Liver (tissue), 8 donors: ENCODE results near the gene SORL1-AS1.

Source experiments
- DNase-seq: peaks from one replicate; pipeline ENCODE4 v3.0.0-alpha.2; 2017; ENCODE audit warnings: low spot score
- H3K27ac ChIP-seq, 2 donors: one replicate each; pipeline ENCODE4 v1.7.0; 2013; ENCODE audit warnings: inconsistent platforms in 2 of 2, low read length in 2 of 2, control low read depth in 1 of 2, low read depth in 1 of 2, mild to moderate bottlenecking in 1 of 2
- H3K27me3 ChIP-seq, 4 donors: one replicate each; pipeline versions ENCODE4 v1.6.1 to v1.7.0; 2013; ENCODE audit warnings: low read length in 3 of 4, inconsistent platforms in 1 of 4, mild to moderate bottlenecking in 1 of 4, moderate library complexity in 1 of 4; ENCODE audit not compliant: control insufficient read depth in 4 of 4, insufficient read depth in 4 of 4
- H3K36me3 ChIP-seq, 4 donors: one replicate each; pipeline versions ENCODE4 v1.6.1 to v1.7.0; 2013; ENCODE audit warnings: low read length in 3 of 4, mild to moderate bottlenecking in 3 of 4, low read depth in 1 of 4, moderate library complexity in 1 of 4; ENCODE audit not compliant: control insufficient read depth in 4 of 4, insufficient read depth in 3 of 4
- H3K4me1 ChIP-seq, 4 donors: one replicate each; pipeline versions ENCODE4 v1.6.1 to v1.7.0; 2013; ENCODE audit warnings: low read length in 3 of 4, mild to moderate bottlenecking in 3 of 4, moderate library complexity in 1 of 4; ENCODE audit not compliant: control insufficient read depth in 4 of 4, insufficient read depth in 4 of 4
- H3K4me3 ChIP-seq, 3 donors: one replicate each; pipeline versions ENCODE4 v1.6.1 to v1.7.0; 2013; ENCODE audit warnings: low read length in 3 of 3, control low read depth in 1 of 3, low read depth in 1 of 3, mild to moderate bottlenecking in 1 of 3
- H3K9ac ChIP-seq, 2 donors: one replicate each; pipeline ENCODE4 v1.7.0; 2013; ENCODE audit warnings: low read length in 2 of 2, mild to moderate bottlenecking in 2 of 2, moderate library complexity in 2 of 2, control low read depth in 1 of 2, low read depth in 1 of 2
- H3K9me3 ChIP-seq, 4 donors: one replicate each; pipeline versions ENCODE4 v1.6.1 to v1.7.0; 2013; ENCODE audit warnings: low read length in 3 of 4; ENCODE audit not compliant: control insufficient read depth in 4 of 4
- CTCF ChIP-seq: fragments of 150-350 bp; IDR thresholded peaks from 2 replicates; pipeline ENCODE4 v1.5.1; 2017; ENCODE audit warnings: improper control_type of control experiment, low read depth, low read length; ENCODE audit not compliant: missing input control
- FOXA1 ChIP-seq: IDR thresholded peaks from 2 replicates; pipeline ENCODE4 v1.6.1; 2016; ENCODE audit warnings: antibody characterized with exemption
- FOXA2 ChIP-seq: IDR thresholded peaks from 2 replicates; pipeline ENCODE4 v1.6.1; 2016; ENCODE audit warnings: antibody characterized with exemption
- GABPA ChIP-seq, 2 donors: IDR thresholded peaks in 1 of 2; conservative IDR thresholded peaks in 1 of 2; 2 replicates each; pipeline ENCODE4 v1.6.1; 2016; ENCODE audit warnings: antibody characterized with exemption in 2 of 2, mild to moderate bottlenecking in 1 of 2, moderate library complexity in 1 of 2
- HNF4A ChIP-seq, 2 donors: conservative IDR thresholded peaks; 2 replicates each; pipeline ENCODE4 v1.6.1; 2016; ENCODE audit warnings: antibody characterized with exemption in 2 of 2, mild to moderate bottlenecking in 2 of 2
- JUND ChIP-seq, 2 donors: IDR thresholded peaks; 2 replicates each; pipeline ENCODE4 v1.6.1; 2016; ENCODE audit warnings: antibody characterized with exemption in 2 of 2
- MAX ChIP-seq: IDR thresholded peaks from 2 replicates; pipeline ENCODE4 v1.6.1; 2016; ENCODE audit warnings: antibody characterized with exemption
- NR2F2 ChIP-seq: IDR thresholded peaks from 2 replicates; pipeline ENCODE4 v1.6.1; 2016; ENCODE audit warnings: antibody characterized with exemption
- RAD21 ChIP-seq, 2 donors: IDR thresholded peaks; 2 replicates each; pipeline ENCODE4 v1.6.1; 2016; ENCODE audit warnings: antibody characterized with exemption in 2 of 2, mild to moderate bottlenecking in 2 of 2
- REST ChIP-seq: IDR thresholded peaks from 2 replicates; pipeline ENCODE4 v1.6.1; 2016; ENCODE audit warnings: antibody characterized with exemption, mild to moderate bottlenecking
- RXRA ChIP-seq, 2 donors: IDR thresholded peaks; 2 replicates each; pipeline ENCODE4 v1.6.1; 2017 to 2018; ENCODE audit warnings: antibody characterized with exemption in 2 of 2, mild to moderate bottlenecking in 1 of 2
- SP1 ChIP-seq: IDR thresholded peaks from 2 replicates; pipeline ENCODE4 v1.6.1; 2018; ENCODE audit warnings: antibody characterized with exemption, mild to moderate bottlenecking
- TAF1 ChIP-seq: conservative IDR thresholded peaks from 2 replicates; pipeline ENCODE4 v1.6.1; 2016; ENCODE audit warnings: antibody characterized with exemption, mild to moderate bottlenecking
- YY1 ChIP-seq: IDR thresholded peaks from 2 replicates; pipeline ENCODE4 v1.6.1; 2016; ENCODE audit warnings: antibody characterized with exemption, mild to moderate bottlenecking
- ZBTB33 ChIP-seq: IDR thresholded peaks from 2 replicates; pipeline ENCODE4 v1.6.1; 2016; ENCODE audit warnings: antibody characterized with exemption
- WGBS: extraction: QIAGEN DNeasy Blood & Tissue Kit; methylation state at CpG from one replicate; pipeline ENCODE4 v1.1.7; 2013; 5-methylcytosine and 5-hydroxymethylcytosine counted together
- donor health status: healthy.
- donor health status: healthy.
- donor health status: healthy.
- donor health status: healthy.
- donor health status: healthy.

Gene SORL1-AS1

DNA sequence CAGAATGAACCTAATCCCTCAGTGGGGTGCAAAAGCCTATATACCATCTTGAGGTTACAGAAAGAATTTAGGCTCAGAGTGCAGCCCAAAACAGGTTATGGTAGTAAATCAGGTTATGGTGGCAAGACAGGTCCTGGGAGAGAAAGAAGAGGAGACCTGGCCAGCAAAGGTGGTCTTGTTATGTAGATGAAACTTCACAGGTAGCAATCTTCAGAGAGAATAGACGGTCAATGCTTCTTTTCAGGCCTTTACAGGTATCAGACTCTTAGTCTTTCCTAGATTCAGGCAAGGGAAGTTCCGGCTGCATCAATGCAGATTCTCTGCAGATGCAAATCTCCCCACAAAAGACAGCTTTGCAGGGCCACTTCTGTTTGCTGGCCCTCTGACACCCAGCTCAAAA is 46.5 kb downstream of the SORL1-AS1 start:
- Histone ChIP-seq H3K9ac (no peak overlapping the region), H3K4me3 (no peak overlapping the region), H3K9me3 (no peaks in the 10 kb centered on the region), H3K27me3 (no peaks in the 10 kb centered on the region), H3K36me3 (no peaks in the 10 kb centered on the region), H3K4me1 (no peaks in the 10 kb centered on the region), H3K27ac (no peak overlapping the region)
- no peak for DNase-seq
- WGBS, result 95% methylated on average over 2 of the region's 2 CpGs
- TF ChIP-seq MAX, result no peak
- TF ChIP-seq TAF1, result no peak
- no peak for TF ChIP-seq RXRA (IDR thresholded peaks at IDR 0.05)
- no peak for TF ChIP-seq ZBTB33
- no peak for TF ChIP-seq YY1
- TF ChIP-seq NR2F2, result no peak
- no peak for TF ChIP-seq JUND (IDR thresholded peaks at IDR 0.05)
- no peak for TF ChIP-seq SP1

DNA sequence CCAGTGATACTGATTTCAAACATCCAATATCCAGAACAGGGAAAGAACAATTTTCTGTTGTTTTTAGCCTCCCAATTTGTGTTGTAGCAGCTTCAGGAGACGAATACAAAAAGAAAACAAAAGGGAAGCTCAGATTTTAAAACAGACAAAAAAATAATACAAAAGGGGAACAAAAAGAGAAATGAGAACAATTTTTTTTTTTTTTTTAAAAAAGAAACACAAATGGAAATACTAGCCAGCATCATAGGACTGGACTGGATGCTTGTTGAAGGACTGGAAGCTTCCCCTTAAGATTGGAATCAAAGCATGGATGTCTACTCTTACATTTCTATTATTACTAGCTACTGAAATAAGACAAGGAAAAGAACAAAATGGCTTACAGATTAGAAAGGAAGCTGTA is 47.1 kb downstream of the SORL1-AS1 start:
- TF ChIP-seq SP1 (no peak), NR2F2 (no peak), MAX (no peak), CTCF (no peak), YY1 (no peak), FOXA2 (no peak), RAD21 (IDR thresholded peaks at IDR 0.05) (no peak), FOXA1 (no peak), HNF4A (conservative IDR thresholded peaks at IDR 0.05) (no peak), REST (no peak), GABPA (IDR thresholded peaks at IDR 0.05 in 1 of 2, conservative IDR thresholded peaks at IDR 0.05 in 1 of 2) (no peak), RXRA (IDR thresholded peaks at IDR 0.05) (no peak)
- Histone ChIP-seq H3K4me3 (no peak overlapping the region), H3K27me3 (no peaks in the 10 kb centered on the region), H3K9ac (no peak overlapping the region), H3K36me3 (no peaks in the 10 kb centered on the region), H3K4me1 (no peaks in the 10 kb centered on the region), H3K9me3 (no peaks in the 10 kb centered on the region), H3K27ac (no peak overlapping the region)
- no peak for DNase-seq
- 87% methylated on average over 1 of the region's 1 CpG for WGBS
